ENCODE results near the gene MIEF1.

DNA sequence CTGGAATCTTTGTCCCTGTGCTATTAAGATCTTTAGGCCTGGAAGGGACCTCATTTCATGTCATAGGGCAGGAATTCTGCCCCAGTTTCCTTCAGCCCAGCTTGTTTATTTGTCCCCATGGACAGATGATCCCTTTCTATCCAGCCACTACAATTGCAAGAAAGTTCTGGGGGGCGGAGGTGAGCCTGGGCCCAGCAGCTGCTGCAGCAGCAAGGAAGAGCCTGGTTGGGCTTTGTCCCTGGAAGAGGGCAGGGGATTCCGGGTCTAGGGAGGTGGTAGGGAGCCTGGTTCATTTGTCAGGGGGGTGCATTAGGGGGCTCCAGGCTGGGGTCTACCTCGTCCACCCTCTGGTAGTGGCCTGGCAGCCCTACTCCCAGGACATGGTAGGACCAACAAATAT, 52.1 kb downstream of the MIEF1 start:
- TF ChIP-seq, protein P1, sequence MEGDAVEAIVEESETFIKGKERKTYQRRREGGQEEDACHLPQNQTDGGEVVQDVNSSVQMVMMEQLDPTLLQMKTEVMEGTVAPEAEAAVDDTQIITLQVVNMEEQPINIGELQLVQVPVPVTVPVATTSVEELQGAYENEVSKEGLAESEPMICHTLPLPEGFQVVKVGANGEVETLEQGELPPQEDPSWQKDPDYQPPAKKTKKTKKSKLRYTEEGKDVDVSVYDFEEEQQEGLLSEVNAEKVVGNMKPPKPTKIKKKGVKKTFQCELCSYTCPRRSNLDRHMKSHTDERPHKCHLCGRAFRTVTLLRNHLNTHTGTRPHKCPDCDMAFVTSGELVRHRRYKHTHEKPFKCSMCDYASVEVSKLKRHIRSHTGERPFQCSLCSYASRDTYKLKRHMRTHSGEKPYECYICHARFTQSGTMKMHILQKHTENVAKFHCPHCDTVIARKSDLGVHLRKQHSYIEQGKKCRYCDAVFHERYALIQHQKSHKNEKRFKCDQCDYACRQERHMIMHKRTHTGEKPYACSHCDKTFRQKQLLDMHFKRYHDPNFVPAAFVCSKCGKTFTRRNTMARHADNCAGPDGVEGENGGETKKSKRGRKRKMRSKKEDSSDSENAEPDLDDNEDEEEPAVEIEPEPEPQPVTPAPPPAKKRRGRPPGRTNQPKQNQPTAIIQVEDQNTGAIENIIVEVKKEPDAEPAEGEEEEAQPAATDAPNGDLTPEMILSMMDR (tag by site-specific recombination; IDR thresholded peaks at IDR 0.05), result no peak
- TF ChIP-seq ZNF223 (tag by site-specific recombination; IDR thresholded peaks at IDR 0.05) (no peak), ZNF274 (IDR thresholded peaks at IDR 0.05; ENCODE audit: low read length) (no peak), ZNF274 (tag by site-specific recombination; IDR thresholded peaks at IDR 0.05; ENCODE audit: borderline replicate concordance) (no peak), ZNF530 (tag by site-specific recombination; IDR thresholded peaks at IDR 0.05; ENCODE audit: low read depth) (no peak)
- TF ChIP-seq, protein P2, sequence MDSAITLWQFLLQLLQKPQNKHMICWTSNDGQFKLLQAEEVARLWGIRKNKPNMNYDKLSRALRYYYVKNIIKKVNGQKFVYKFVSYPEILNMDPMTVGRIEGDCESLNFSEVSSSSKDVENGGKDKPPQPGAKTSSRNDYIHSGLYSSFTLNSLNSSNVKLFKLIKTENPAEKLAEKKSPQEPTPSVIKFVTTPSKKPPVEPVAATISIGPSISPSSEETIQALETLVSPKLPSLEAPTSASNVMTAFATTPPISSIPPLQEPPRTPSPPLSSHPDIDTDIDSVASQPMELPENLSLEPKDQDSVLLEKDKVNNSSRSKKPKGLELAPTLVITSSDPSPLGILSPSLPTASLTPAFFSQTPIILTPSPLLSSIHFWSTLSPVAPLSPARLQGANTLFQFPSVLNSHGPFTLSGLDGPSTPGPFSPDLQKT (IDR thresholded peaks at IDR 0.05; ENCODE audit: borderline replicate concordance, low read depth, low read length), result no peak

All from HEK293 (cell line).